Measurements from ENCODE around the gene KRTAP4-3. TPM values are rescaled to one million over a fixed set of nuclear protein-coding genes. Genes with fewer than 3 reads are reported as not detected.
"Not testable (repeated sequence)": the region's sequence is repeated elsewhere in the genome, so short reads cannot be mapped to it uniquely, and the experiment has no call there.

The KRTAP4-3 gene
- not detected for polyA plus RNA-seq (2013, experiment 1 of 2)
- not detected for polyA plus RNA-seq (2013, experiment 2 of 2)

GRCh38 chr17:41168121-41168520 is at the start of gene KRTAP4-3:
KRTAP4-3 (minus strand) TSS chr17:41168221; CDS start chr17:41168172, 49 bp downstream.
- no peak within 1 kb of the TSS for H3K4me3 ChIP-seq (ENCODE audit: low read length)
- WGBS, result 67% methylated on average over 1 of the region's 1 CpG
- H3K27me3 ChIP-seq (ENCODE audit: insufficient read depth, low read length), result no peaks in the 10 kb centered on the region
- H3K9ac ChIP-seq (ENCODE audit: low read depth, low read length), result no peak within 1 kb of the TSS
- no peaks in the 10 kb centered on the region for H3K4me1 ChIP-seq (ENCODE audit: insufficient read depth, low read length)
- H3K27ac ChIP-seq (ENCODE audit: low read depth, low read length), result no peak within 1 kb of the TSS
- H3K9me3 ChIP-seq (ENCODE audit: insufficient read depth, low read depth, low read length), result no peaks in the 10 kb centered on the region
- H3K36me3 ChIP-seq (ENCODE audit: insufficient read depth, low read length), result no peaks in the 10 kb centered on the region

- Histone ChIP-seq H3K36me3 (ENCODE audit: insufficient read depth, low read length) (no peaks in the 10 kb centered on the region), H3K27ac (ENCODE audit: low read depth, low read length) (no peak overlapping the region), H3K4me1 (ENCODE audit: insufficient read depth, low read length) (no peaks in the 10 kb centered on the region), H3K4me3 (ENCODE audit: low read length) (no peak overlapping the region), H3K9me3 (ENCODE audit: insufficient read depth, low read depth, low read length) (no peaks in the 10 kb centered on the region), H3K27me3 (ENCODE audit: insufficient read depth, low read length) (no peaks in the 10 kb centered on the region), H3K9ac (ENCODE audit: low read depth, low read length) (no peak overlapping the region)
- 86% methylated on average over 1 of the region's 1 CpG for WGBS
Observed at GRCh38 chr17:41215681-41216080, 47.7 kb upstream of the KRTAP4-3 start.

DNA sequence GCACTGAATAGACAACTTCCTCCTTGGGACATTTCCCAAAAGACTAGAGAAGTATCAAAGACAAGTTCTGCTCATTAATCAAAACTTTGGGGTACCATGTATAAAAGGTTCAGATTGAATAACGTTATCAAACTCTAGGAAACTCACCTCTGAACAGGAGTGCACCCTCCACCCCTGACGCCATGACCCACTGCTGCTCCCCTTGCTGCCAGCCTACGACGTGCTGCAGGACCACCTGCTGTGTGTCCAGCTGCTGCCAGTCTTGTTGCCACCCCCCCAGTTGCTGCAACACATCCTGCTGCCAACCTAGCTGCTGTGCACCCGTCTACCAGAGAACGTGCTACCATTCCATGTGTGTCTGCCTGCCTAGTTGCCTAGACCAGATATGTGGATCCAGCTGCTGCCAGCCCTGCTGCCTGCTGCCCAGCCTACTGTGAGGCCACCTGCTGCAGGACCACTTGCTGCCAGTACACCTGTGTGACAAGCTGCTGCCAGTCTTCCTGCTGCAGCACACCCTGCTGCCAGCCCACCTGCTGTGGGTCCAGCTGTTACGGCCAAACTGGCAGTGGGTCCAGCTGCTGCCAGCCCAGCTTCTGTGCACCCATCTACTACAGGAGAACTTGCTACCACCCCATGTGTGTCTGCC is 44.6 kb upstream of the KRTAP4-3 start:
- no peak overlapping the region for H3K9ac ChIP-seq (ENCODE audit: low read depth, low read length)
- no peaks in the 10 kb centered on the region for H3K36me3 ChIP-seq (ENCODE audit: insufficient read depth, low read length)
- no peaks in the 10 kb centered on the region for H3K4me1 ChIP-seq (ENCODE audit: insufficient read depth, low read length)
- no peak overlapping the region for H3K27ac ChIP-seq (ENCODE audit: low read depth, low read length)
- no peak overlapping the region for H3K4me3 ChIP-seq (ENCODE audit: low read length)
- no peaks in the 10 kb centered on the region for H3K27me3 ChIP-seq (ENCODE audit: insufficient read depth, low read length)
- WGBS, result 88% methylated on average over 7 of the region's 7 CpGs
- peaks cover 7% of the 10 kb centered on the region; the same call in 1 of the 2 replicates for H3K9me3 ChIP-seq (ENCODE audit: insufficient read depth, low read depth, low read length)

DNA sequence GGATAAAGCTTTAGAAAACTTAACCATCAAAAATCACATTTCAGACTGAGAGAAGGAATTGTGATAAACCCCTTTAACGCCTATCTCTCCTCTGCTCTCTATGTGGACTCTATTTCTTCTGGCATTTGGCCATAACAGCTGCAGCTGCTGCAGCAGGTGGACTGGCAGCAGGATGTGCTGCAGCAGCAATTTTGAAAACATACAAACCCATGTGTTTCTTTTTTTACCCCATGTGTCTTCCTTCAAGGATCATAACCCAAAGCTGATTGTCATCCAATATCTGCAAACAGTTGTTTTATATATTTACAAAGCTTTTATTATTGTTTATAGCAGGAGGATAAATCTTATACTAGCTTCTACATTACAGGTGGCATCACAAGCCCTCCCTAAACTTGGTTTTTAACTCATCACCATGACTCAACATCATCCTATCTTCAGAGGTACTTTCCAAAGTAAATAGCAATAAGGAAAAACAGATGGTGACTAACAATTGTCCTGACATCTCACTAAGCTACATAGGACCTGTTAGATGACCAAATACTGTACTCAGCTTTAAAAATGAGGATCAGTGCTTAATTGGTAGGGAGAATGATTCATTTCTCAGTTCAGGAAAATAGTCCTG is 43.9 kb upstream of the KRTAP4-3 start:
- peaks cover 12% of the 10 kb centered on the region; the same call in 1 of the 2 replicates for H3K9me3 ChIP-seq (ENCODE audit: insufficient read depth, low read depth, low read length)
- no peaks in the 10 kb centered on the region for H3K4me1 ChIP-seq (ENCODE audit: insufficient read depth, low read length)
- 84% methylated on average over 1 of the region's 1 CpG for WGBS
- H3K36me3 ChIP-seq (ENCODE audit: insufficient read depth, low read length), result no peaks in the 10 kb centered on the region
- H3K27me3 ChIP-seq (ENCODE audit: insufficient read depth, low read length), result no peaks in the 10 kb centered on the region
- H3K4me3 ChIP-seq (ENCODE audit: low read length), result no peak overlapping the region
- no peak overlapping the region for H3K9ac ChIP-seq (ENCODE audit: low read depth, low read length)
- no peak overlapping the region for H3K27ac ChIP-seq (ENCODE audit: low read depth, low read length)

DNA sequence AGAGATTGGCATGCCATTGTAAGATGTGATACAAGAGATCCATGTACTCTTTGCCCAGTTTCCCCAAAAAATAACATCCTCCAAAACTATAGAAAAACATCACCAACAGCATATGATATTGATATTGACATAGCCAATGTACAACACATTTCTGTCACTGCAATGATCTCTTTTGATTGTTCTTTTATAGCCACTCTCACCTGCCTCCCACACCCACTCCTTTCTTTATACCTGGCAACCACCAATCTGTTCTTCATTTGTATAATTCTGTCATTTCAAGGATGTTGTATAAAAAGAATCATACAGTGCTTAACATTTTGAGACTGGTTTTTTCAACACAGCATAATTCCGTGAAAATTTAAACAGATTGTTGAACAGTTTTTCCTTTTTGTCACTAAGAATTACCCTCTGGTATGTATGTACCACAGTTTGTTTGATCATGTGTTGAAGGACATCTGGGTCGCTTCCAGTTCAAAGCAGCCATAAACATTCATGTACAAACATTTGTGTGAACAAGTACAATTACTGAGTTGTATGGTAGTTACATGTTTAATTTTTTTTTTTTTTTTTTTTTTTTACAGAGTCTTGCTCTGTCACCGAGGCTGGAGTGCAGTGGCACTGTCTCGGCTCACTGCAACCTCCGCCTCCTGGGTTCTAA is 31.5 kb upstream of the KRTAP4-3 start:
- no peak overlapping the region for H3K27ac ChIP-seq (ENCODE audit: low read depth, low read length)
- no peaks in the 10 kb centered on the region for H3K27me3 ChIP-seq (ENCODE audit: insufficient read depth, low read length)
- H3K9me3 ChIP-seq (ENCODE audit: insufficient read depth, low read depth, low read length), result peaks cover 2% of the 10 kb centered on the region; the same call in 1 of the 2 replicates
- WGBS, result 75% methylated on average over 4 of the region's 5 CpGs
- no peak overlapping the region for H3K4me3 ChIP-seq (ENCODE audit: low read length)
- no peaks in the 10 kb centered on the region for H3K36me3 ChIP-seq (ENCODE audit: insufficient read depth, low read length)
- H3K9ac ChIP-seq (ENCODE audit: low read depth, low read length), result no peak overlapping the region
- no peaks in the 10 kb centered on the region for H3K4me1 ChIP-seq (ENCODE audit: insufficient read depth, low read length)

DNA sequence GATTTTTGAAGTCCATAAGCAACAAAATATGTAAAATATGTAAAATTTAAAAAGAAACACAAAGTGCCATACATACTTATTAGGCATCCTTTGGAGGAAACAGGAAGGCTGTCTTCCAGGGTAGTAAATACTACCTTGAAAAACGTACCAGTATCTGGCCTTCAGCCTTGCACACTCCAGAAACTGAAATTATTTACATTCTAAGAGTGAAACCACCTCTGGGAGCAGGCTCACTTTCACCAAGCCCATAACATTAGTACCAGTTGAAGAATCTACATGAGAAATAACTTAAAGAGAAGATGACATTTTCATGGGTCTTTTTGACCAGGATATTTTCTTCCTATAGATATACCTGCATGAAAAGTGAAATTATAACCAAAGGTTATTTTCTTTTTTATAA is 28.0 kb upstream of the KRTAP4-3 start:
- WGBS, result 76% methylated on average over 1 of the region's 1 CpG
- Histone ChIP-seq H3K4me1 (ENCODE audit: insufficient read depth, low read length) (no peaks in the 10 kb centered on the region), H3K27ac (ENCODE audit: low read depth, low read length) (no peak overlapping the region), H3K9me3 (ENCODE audit: insufficient read depth, low read depth, low read length) (peaks cover 2% of the 10 kb centered on the region; the same call in 1 of the 2 replicates), H3K36me3 (ENCODE audit: insufficient read depth, low read length) (no peaks in the 10 kb centered on the region), H3K4me3 (ENCODE audit: low read length) (no peak overlapping the region), H3K27me3 (ENCODE audit: insufficient read depth, low read length) (no peaks in the 10 kb centered on the region), H3K9ac (ENCODE audit: low read depth, low read length) (no peak overlapping the region)

DNA sequence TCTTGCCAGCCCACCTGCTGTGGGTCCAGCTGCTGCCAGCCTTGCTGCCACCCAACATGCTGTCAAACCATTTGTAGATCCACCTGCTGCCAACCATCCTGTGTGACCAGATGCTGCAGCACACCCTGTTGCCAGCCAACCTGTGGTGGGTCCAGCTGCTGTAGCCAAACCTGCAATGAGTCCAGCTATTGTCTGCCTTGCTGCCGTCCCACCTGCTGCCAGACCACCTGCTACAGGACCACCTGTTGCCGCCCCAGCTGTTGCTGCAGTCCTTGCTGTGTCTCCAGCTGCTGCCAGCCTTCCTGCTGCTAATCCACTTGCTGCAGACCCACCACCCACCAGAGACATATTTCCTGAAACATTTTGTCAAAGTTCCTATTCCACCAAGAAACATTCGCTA is 22.3 kb upstream of the KRTAP4-3 start:
- Histone ChIP-seq H3K27me3 (ENCODE audit: insufficient read depth, low read length) (no peaks in the 10 kb centered on the region), H3K9me3 (ENCODE audit: insufficient read depth, low read depth, low read length) (peaks cover 2% of the 10 kb centered on the region; the same call in 1 of the 2 replicates), H3K9ac (ENCODE audit: low read depth, low read length) (no peak overlapping the region), H3K27ac (ENCODE audit: low read depth, low read length) (no peak overlapping the region), H3K4me1 (ENCODE audit: insufficient read depth, low read length) (no peaks in the 10 kb centered on the region), H3K4me3 (ENCODE audit: low read length) (no peak overlapping the region), H3K36me3 (ENCODE audit: insufficient read depth, low read length) (no peaks in the 10 kb centered on the region)
- 88% methylated on average over 3 of the region's 3 CpGs for WGBS

DNA sequence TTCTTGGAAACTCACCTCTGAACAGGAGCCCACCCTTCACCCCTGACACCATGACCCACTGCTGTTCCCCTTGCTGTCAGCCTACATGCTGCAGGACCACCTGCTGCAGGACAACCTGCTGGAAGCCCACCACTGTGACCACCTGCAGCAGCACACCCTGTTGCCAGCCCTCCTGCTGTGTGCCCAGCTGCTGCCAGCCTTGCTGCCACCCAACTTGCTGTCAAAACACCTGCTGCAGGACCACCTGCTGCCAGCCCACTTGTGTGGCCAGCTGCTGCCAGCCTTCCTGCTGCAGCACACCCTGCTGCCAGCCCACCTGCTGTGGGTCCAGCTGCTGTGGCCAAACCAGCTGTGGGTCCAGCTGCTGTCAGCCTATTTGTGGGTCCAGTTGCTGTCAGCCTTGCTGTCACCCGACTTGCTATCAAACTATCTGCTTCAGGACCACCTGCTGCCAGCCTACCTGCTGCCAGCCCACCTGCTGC is 21.9 kb upstream of the KRTAP4-3 start, which contains the start of gene KRTAP9-1:
KRTAP9-1 (plus strand) TSS at position 51 of the 482 bp plus-strand sequence; CDS start at position 51, 0 bp downstream.
- H3K36me3 ChIP-seq (ENCODE audit: insufficient read depth, low read length); H3K9me3 ChIP-seq (ENCODE audit: insufficient read depth, low read depth, low read length); H3K9ac ChIP-seq (ENCODE audit: low read depth, low read length); H3K27ac ChIP-seq (ENCODE audit: low read depth, low read length); H3K27me3 ChIP-seq (ENCODE audit: insufficient read depth, low read length); H3K4me1 ChIP-seq (ENCODE audit: insufficient read depth, low read length); H3K4me3 ChIP-seq (ENCODE audit: low read length): not testable (repeated sequence)
- 78% methylated on average over 1 of the region's 1 CpG for WGBS

GRCh38 chr17:41186872-41187271 is 18.9 kb upstream of the KRTAP4-3 start:
- Histone ChIP-seq H3K4me1 (ENCODE audit: insufficient read depth, low read length) (no peaks in the 10 kb centered on the region), H3K36me3 (ENCODE audit: insufficient read depth, low read length) (no peaks in the 10 kb centered on the region), H3K27ac (ENCODE audit: low read depth, low read length) (no peak overlapping the region), H3K9me3 (ENCODE audit: insufficient read depth, low read depth, low read length) (no peaks in the 10 kb centered on the region), H3K27me3 (ENCODE audit: insufficient read depth, low read length) (no peaks in the 10 kb centered on the region), H3K4me3 (ENCODE audit: low read length) (no peak overlapping the region), H3K9ac (ENCODE audit: low read depth, low read length) (no peak overlapping the region)
- 91% methylated on average over 2 of the region's 2 CpGs for WGBS

DNA sequence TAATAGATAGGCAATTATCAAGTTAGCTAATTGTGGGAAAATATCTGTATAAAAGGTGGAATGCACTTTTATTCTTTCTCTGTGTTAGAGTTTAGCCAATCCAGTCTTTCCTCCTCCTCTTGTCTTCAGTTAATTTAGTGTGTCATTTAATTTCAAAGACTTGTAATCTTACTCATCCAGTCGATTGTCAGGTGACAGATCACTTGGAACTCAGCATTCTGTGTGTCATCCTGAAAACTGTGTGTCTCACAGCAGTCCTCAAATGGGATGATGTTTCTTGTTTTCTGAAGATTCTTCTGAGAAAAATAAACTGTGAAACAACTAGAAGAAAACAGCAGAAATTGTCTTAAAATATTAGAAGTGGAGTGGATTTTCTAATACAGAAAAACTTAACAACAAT is 17.0 kb upstream of the KRTAP4-3 start:
- Histone ChIP-seq H3K4me1 (ENCODE audit: insufficient read depth, low read length) (no peaks in the 10 kb centered on the region), H3K27me3 (ENCODE audit: insufficient read depth, low read length) (no peaks in the 10 kb centered on the region), H3K9ac (ENCODE audit: low read depth, low read length) (no peak overlapping the region), H3K9me3 (ENCODE audit: insufficient read depth, low read depth, low read length) (no peaks in the 10 kb centered on the region), H3K4me3 (ENCODE audit: low read length) (no peak overlapping the region), H3K27ac (ENCODE audit: low read depth, low read length) (no peak overlapping the region), H3K36me3 (ENCODE audit: insufficient read depth, low read length) (no peaks in the 10 kb centered on the region)
- WGBS, result 95% methylated on average over 1 of the region's 1 CpG

- H3K9ac ChIP-seq (ENCODE audit: low read depth, low read length), result no peak within 1 kb of the TSS
- no peak within 1 kb of the TSS for H3K27ac ChIP-seq (ENCODE audit: low read depth, low read length)
- 78% methylated on average over 9 of the region's 9 CpGs for WGBS
- H3K4me1 ChIP-seq (ENCODE audit: insufficient read depth, low read length), result no peaks in the 10 kb centered on the region
- no peaks in the 10 kb centered on the region for H3K36me3 ChIP-seq (ENCODE audit: insufficient read depth, low read length)
- H3K27me3 ChIP-seq (ENCODE audit: insufficient read depth, low read length), result no peaks in the 10 kb centered on the region
- H3K9me3 ChIP-seq (ENCODE audit: insufficient read depth, low read depth, low read length), result no peaks in the 10 kb centered on the region
- no peak within 1 kb of the TSS for H3K4me3 ChIP-seq (ENCODE audit: low read length)
Observed at GRCh38 chr17:41184480-41184961, 16.5 kb upstream of the KRTAP4-3 start, which contains the start of gene KRTAP4-1. KRTAP4-1 (minus strand) TSS chr17:41184911; CDS start chr17:41184854, 57 bp downstream.
